ENCODE measurements around the gene S1PR5. TPM values are rescaled to one million over a fixed set of nuclear protein-coding genes. Genes with fewer than 3 reads are reported as not detected.
A peak's percentile ranks its signal among the peaks of the same experiment; 100 is the strongest.

The S1PR5 gene
- total and polyA plus RNA-seq, 9 of the 15 experiments (the other 6 are each of a cell fraction or from before 2014, with no cell fraction given) = 0.03 to 0.54 (median 0.35) TPM; not detected in 4

GRCh38 chr19:10562609-10563008 is 45.4 kb upstream of the S1PR5 start:
- ATAC-seq (no peak), FAIRE-seq (no peak), DNase-seq (ENCODE audit: extremely low read depth in 1 of 4, low spot score in 3 of 4) (no peak)
- TF ChIP-seq ZNF280B (CRISPR knock-in tag; IDR thresholded peaks at IDR 0.05) (no peak), COPS2 (conservative IDR thresholded peaks at IDR 0.05) (no peak), NCOA6 (IDR thresholded peaks at IDR 0.05) (no peak), CBX3 (IDR thresholded peaks at IDR 0.05; ENCODE audit: borderline replicate concordance in 1 of 2, low read length in 2 of 2) (no peak), MXD1 (CRISPR knock-in tag; IDR thresholded peaks at IDR 0.05; ENCODE audit: borderline replicate concordance, poor library complexity, severe bottlenecking) (no peak)
- in situ Hi-C loops (cut with MboI) = no loop called here
- Histone ChIP-seq H3K9ac (ENCODE audit: insufficient read depth in 1 of 2, low read depth in 2 of 2, low read length in 2 of 2) (peak overlapping the region in 1 of 2 experiments; percentile 33; a peak in 1 of 4 replicates), H3K27ac (ENCODE audit: extremely low read depth, low read depth, low read length) (no peak overlapping the region), H3K9me1 (ENCODE audit: control insufficient read depth, insufficient read depth, low read length) (peaks cover 3% of the 10 kb centered on the region), H3K36me3 (ENCODE audit: control insufficient read depth, insufficient read depth, low read length) (peaks cover 58% of the 10 kb centered on the region; the same call in 2 of the 3 replicates), H4K20me1 (replicated peaks; ENCODE audit: control insufficient read depth, insufficient read depth, low read length) (no peaks in the 10 kb centered on the region; the same call in 1 of the 2 replicates), H3K4me1 (replicated peaks in 1 of 2; ENCODE audit: control insufficient read depth in 2 of 2, insufficient read depth in 2 of 2, low read length in 2 of 2) (peaks cover 19 to 29% of the 10 kb centered on the region in 2 experiments), H3K4me2 (ENCODE audit: insufficient read depth, low read length) (no peak overlapping the region), H3K4me3 (no peak overlapping the region), H3K9me3 (replicated peaks; ENCODE audit: control insufficient read depth, insufficient read depth, low read depth, low read length) (no peaks in the 10 kb centered on the region), H3K79me2 (ENCODE audit: control insufficient read depth, insufficient read depth, low read length) (peaks cover 22% of the 10 kb centered on the region), H2AFZ (ENCODE audit: low read depth, low read length) (no peak overlapping the region), H3K27me3 (ENCODE audit: control insufficient read depth in 2 of 2, insufficient read depth in 2 of 2, low read length in 2 of 2) (no peaks in the 10 kb centered on the region)
- BruUV-seq (replicated peaks) = TSS peak; percentile 24
- POLR2A ChIA-PET = interaction anchor here (1.5 to 2.9 kb wide), 2 partner anchors 9 to 10 kb away, joined by 4 to 10 read pairs; no protein-coding TSS in a partner anchor
- intact Hi-C loops (cut with micrococcal nuclease) = no loop called here
- CTCF ChIA-PET (ENCODE audit: low intra/inter-chr PET ratio) = no interaction called here
- WGBS (ENCODE audit: insufficient coverage, low coverage, missing lambda C conversion rate) = 100% methylated on average over 4 of the region's 5 CpGs

All from K562 (cell line).